ENCODE data around the gene NLRP9.
"Not testable (repeated sequence)": the region's sequence is repeated elsewhere in the genome, so short reads cannot be mapped to it uniquely, and the experiment has no call there.

NLRP9 gene

GRCh38 chr19:55766466-55766865, 28.3 kb upstream of the NLRP9 start:
- no peak for TF ChIP-seq SIN3A (IDR thresholded peaks at IDR 0.05; ENCODE audit: borderline replicate concordance, insufficient read depth, low read length)
- TF ChIP-seq FOXP2 (optimal IDR thresholded peaks at IDR 0.05; ENCODE audit: borderline replicate concordance, extremely low read depth, extremely low read length, insufficient read depth): no peak
- no peak for TF ChIP-seq REST (IDR thresholded peaks at IDR 0.05; ENCODE audit: insufficient read depth in 1 of 2, low read depth in 2 of 2, low read length in 2 of 2)
- no peak for TF ChIP-seq TAF1 (IDR thresholded peaks at IDR 0.05; ENCODE audit: borderline replicate concordance, insufficient read depth, low read length)
- TF ChIP-seq POLR2AphosphoS5 (IDR thresholded peaks at IDR 0.05; ENCODE audit: low read depth, low read length): no peak

GRCh38 chr19:55758797-55759196, 20.6 kb upstream of the NLRP9 start, which contains the start of gene RFPL4A:
TSS of gene RFPL4A (plus strand) at chr19:55759097. CDS start at chr19:55761801, 2,704 bp downstream.
- TF ChIP-seq SIN3A (IDR thresholded peaks at IDR 0.05; ENCODE audit: borderline replicate concordance, insufficient read depth, low read length); POLR2AphosphoS5 (IDR thresholded peaks at IDR 0.05; ENCODE audit: low read depth, low read length); REST (IDR thresholded peaks at IDR 0.05; ENCODE audit: insufficient read depth in 1 of 2, low read depth in 2 of 2, low read length in 2 of 2): not testable (repeated sequence)

- no peak for TF ChIP-seq POLR2AphosphoS5 (IDR thresholded peaks at IDR 0.05; ENCODE audit: low read depth, low read length)
- TF ChIP-seq SIN3A (IDR thresholded peaks at IDR 0.05; ENCODE audit: borderline replicate concordance, insufficient read depth, low read length): no peak
- no peak for TF ChIP-seq TAF1 (IDR thresholded peaks at IDR 0.05; ENCODE audit: borderline replicate concordance, insufficient read depth, low read length)
- TF ChIP-seq REST (IDR thresholded peaks at IDR 0.05; ENCODE audit: insufficient read depth in 1 of 2, low read depth in 2 of 2, low read length in 2 of 2): no peak
- no peak for TF ChIP-seq FOXP2 (optimal IDR thresholded peaks at IDR 0.05; ENCODE audit: borderline replicate concordance, extremely low read depth, extremely low read length, insufficient read depth)
Measured at GRCh38 chr19:55753401-55753800, 15.2 kb upstream of the NLRP9 start.

- no peak for TF ChIP-seq SIN3A (IDR thresholded peaks at IDR 0.05; ENCODE audit: borderline replicate concordance, insufficient read depth, low read length)
- TF ChIP-seq POLR2AphosphoS5 (IDR thresholded peaks at IDR 0.05; ENCODE audit: low read depth, low read length): no peak
- TF ChIP-seq FOXP2 (optimal IDR thresholded peaks at IDR 0.05; ENCODE audit: borderline replicate concordance, extremely low read depth, extremely low read length, insufficient read depth): no peak
- TF ChIP-seq TAF1 (IDR thresholded peaks at IDR 0.05; ENCODE audit: borderline replicate concordance, insufficient read depth, low read length): no peak
- no peak for TF ChIP-seq REST (IDR thresholded peaks at IDR 0.05; ENCODE audit: insufficient read depth in 1 of 2, low read depth in 2 of 2, low read length in 2 of 2)
Measured at GRCh38 chr19:55750715-55751114, 12.5 kb upstream of the NLRP9 start.

GRCh38 chr19:55723491-55723890, 14.7 kb downstream of the NLRP9 start:
- TF ChIP-seq SIN3A (IDR thresholded peaks at IDR 0.05; ENCODE audit: borderline replicate concordance, insufficient read depth, low read length): no peak
- no peak for TF ChIP-seq REST (IDR thresholded peaks at IDR 0.05; ENCODE audit: insufficient read depth in 1 of 2, low read depth in 2 of 2, low read length in 2 of 2)
- no peak for TF ChIP-seq TAF1 (IDR thresholded peaks at IDR 0.05; ENCODE audit: borderline replicate concordance, insufficient read depth, low read length)
- TF ChIP-seq POLR2AphosphoS5 (IDR thresholded peaks at IDR 0.05; ENCODE audit: low read depth, low read length): no peak
- TF ChIP-seq FOXP2 (optimal IDR thresholded peaks at IDR 0.05; ENCODE audit: borderline replicate concordance, extremely low read depth, extremely low read length, insufficient read depth): no peak
